ENCODE measurements around the gene IRX4.

The IRX4 gene

GRCh38 chr5:1887588-1888360 is 5.0 kb upstream of the IRX4 start:
- no peak for ATAC-seq
- TF ChIP-seq ZFP30 (CRISPR knock-in tag; IDR thresholded peaks at IDR 0.05) (no peak), PPARA (CRISPR knock-in tag; IDR thresholded peaks at IDR 0.05; ENCODE audit: borderline replicate concordance) (no peak), POU6F1 (CRISPR knock-in tag; IDR thresholded peaks at IDR 0.05; ENCODE audit: borderline replicate concordance, low read depth) (no peak), TOX (CRISPR knock-in tag; IDR thresholded peaks at IDR 0.05; ENCODE audit: borderline replicate concordance) (no peak), ZFP3 (CRISPR knock-in tag; IDR thresholded peaks at IDR 0.05) (no peak), ZNF565 (CRISPR knock-in tag; conservative IDR thresholded peaks at IDR 0.05; ENCODE audit: low read depth) (no peak), TCF4 (CRISPR knock-in tag; IDR thresholded peaks at IDR 0.05; ENCODE audit: borderline replicate concordance) (no peak), CSDC2 (CRISPR knock-in tag; IDR thresholded peaks at IDR 0.05) (no peak), RARB (CRISPR knock-in tag; IDR thresholded peaks at IDR 0.05) (no peak), ZC3H10 (CRISPR knock-in tag; IDR thresholded peaks at IDR 0.05) (no peak), PATZ1 (CRISPR knock-in tag; IDR thresholded peaks at IDR 0.05; ENCODE audit: borderline replicate concordance) (no peak), TSHZ2 (CRISPR knock-in tag; IDR thresholded peaks at IDR 0.05) (no peak), ZNF70 (CRISPR knock-in tag; IDR thresholded peaks at IDR 0.05) (no peak), ESRRG (CRISPR knock-in tag; IDR thresholded peaks at IDR 0.05) (no peak), CREB5 (CRISPR knock-in tag; IDR thresholded peaks at IDR 0.05; ENCODE audit: low read depth) (no peak), ISL1 (CRISPR knock-in tag; IDR thresholded peaks at IDR 0.05) (no peak), OSR1 (CRISPR knock-in tag; IDR thresholded peaks at IDR 0.05) (no peak), ZNF8 (CRISPR knock-in tag; IDR thresholded peaks at IDR 0.05) (no peak), ARNTL (CRISPR knock-in tag; IDR thresholded peaks at IDR 0.05; ENCODE audit: borderline replicate concordance, low read depth) (no peak), CSRNP3 (CRISPR knock-in tag; IDR thresholded peaks at IDR 0.05) (no peak)

- no peak for TF ChIP-seq SNAI2 (CRISPR knock-in tag; IDR thresholded peaks at IDR 0.05)
- no peak for TF ChIP-seq PATZ1 (CRISPR knock-in tag; IDR thresholded peaks at IDR 0.05; ENCODE audit: borderline replicate concordance)
- no peak for TF ChIP-seq ZFP3 (CRISPR knock-in tag; IDR thresholded peaks at IDR 0.05)
- no peak for TF ChIP-seq CSRNP3 (CRISPR knock-in tag; IDR thresholded peaks at IDR 0.05)
- no peak for TF ChIP-seq ESRRG (CRISPR knock-in tag; IDR thresholded peaks at IDR 0.05)
- no peak for TF ChIP-seq PPARA (CRISPR knock-in tag; IDR thresholded peaks at IDR 0.05; ENCODE audit: borderline replicate concordance)
- ATAC-seq = no peak
These were observed 4.3 kb upstream of the IRX4 start for GRCh38 chr5:1886846-1887587.
